Lower lobe of right lung (tissue), 2 donors: ENCODE measurements around the gene KRT26. TPM values are rescaled to one million over a fixed set of nuclear protein-coding genes. Genes with fewer than 3 reads are reported as not detected.
"Not testable (repeated sequence)": the region's sequence is repeated elsewhere in the genome, so short reads cannot be mapped to it uniquely, and the experiment has no call there.

Experiments
- ATAC-seq, 2 donors: fragments of 200-7000 bp; cut with Tn5 transposase; one replicate each; pipeline ENCODE4 v1.9.1; 2020 to 2022; ENCODE audit warnings: mild to moderate bottlenecking in 2 of 2, moderate library complexity in 2 of 2
- DNase-seq: peaks from one replicate; pipeline ENCODE4 v3.0.0-alpha.2; 2020
- H3K27ac ChIP-seq: fragments of 200-600 bp; one replicate; pipeline ENCODE4 v1.8.0; 2022
- H3K27me3 ChIP-seq: fragments of 200-600 bp; one replicate; pipeline ENCODE4 v1.8.0; 2022; ENCODE audit warnings: low read depth
- H3K36me3 ChIP-seq: fragments of 200-600 bp; one replicate; pipeline ENCODE4 v1.8.0; 2022; ENCODE audit warnings: mild to moderate bottlenecking
- H3K4me1 ChIP-seq: fragments of 200-600 bp; one replicate; pipeline ENCODE4 v1.8.0; 2022
- H3K4me3 ChIP-seq: fragments of 200-600 bp; one replicate; pipeline ENCODE4 v1.8.0; 2022; ENCODE audit warnings: mild to moderate bottlenecking
- H3K9me3 ChIP-seq: fragments of 200-600 bp; one replicate; pipeline ENCODE4 v1.8.0; 2022
- CTCF ChIP-seq: fragments of 200-600 bp; IDR thresholded peaks from one replicate; pipeline ENCODE4 v1.8.0; 2022; ENCODE audit warnings: antibody characterized with exemption, mild to moderate bottlenecking
- intact Hi-C: fragments of 100-400 bp; cut with DNase I; formaldehyde crosslinking; loops from one replicate; pipeline ENCODE4 v1.11.0; 2022
- total RNA-seq: library from RNA; stranded (reverse); fragmentation: NEBNext Ultra II Directional; extraction: Animal tissue kit (Norgen Biotek cat#: 25700); gene quantifications from one replicate; pipeline ENCODE4 v1.2.1, GENCODE V29; 2021
- donor health status: DM: no; HTN: yes; CAD: no; lungs with severe emphysema.

Gene KRT26
- total RNA-seq, 1 donor from 2014 or later = not detected

- DNase-seq (no peak), ATAC-seq (no peak)
- intact Hi-C loops = no loop called here
- no peaks in the 10 kb centered on the region for H3K9me3 ChIP-seq
- H3K4me1 ChIP-seq = no peaks in the 10 kb centered on the region
- H3K36me3 ChIP-seq = no peaks in the 10 kb centered on the region
- H3K27ac ChIP-seq = no peak overlapping the region
- peaks cover 9% of the 10 kb centered on the region for H3K27me3 ChIP-seq
- no peak overlapping the region for H3K4me3 ChIP-seq
- no peak for TF ChIP-seq CTCF
Observed at GRCh38 chr17:40751065-40751464, 20.9 kb downstream of the KRT26 start.

- no peaks in the 10 kb centered on the region for H3K4me1 ChIP-seq
- no peak overlapping the region for H3K27ac ChIP-seq
- H3K27me3 ChIP-seq = peaks cover 9% of the 10 kb centered on the region
- H3K36me3 ChIP-seq = no peaks in the 10 kb centered on the region
- H3K4me3 ChIP-seq = no peak overlapping the region
- DNase-seq = no peak
- intact Hi-C loops = no loop called here
- ATAC-seq = no peak
- no peaks in the 10 kb centered on the region for H3K9me3 ChIP-seq
- TF ChIP-seq CTCF = no peak
Observed at GRCh38 chr17:40750391-40750790, 21.6 kb downstream of the KRT26 start.

- H3K9me3 ChIP-seq, intact Hi-C loops, H3K27ac ChIP-seq, H3K4me1 ChIP-seq, H3K36me3 ChIP-seq, H3K4me3 ChIP-seq, H3K27me3 ChIP-seq, DNase-seq, ATAC-seq: not testable (repeated sequence)
Observed at GRCh38 chr17:40748666-40749065, 23.3 kb downstream of the KRT26 start.

GRCh38 chr17:40738553-40738952 is 33.4 kb downstream of the KRT26 start:
- Histone ChIP-seq H3K9me3 (no peaks in the 10 kb centered on the region), H3K27me3 (no peaks in the 10 kb centered on the region), H3K36me3 (no peaks in the 10 kb centered on the region), H3K4me3 (no peak overlapping the region), H3K4me1 (no peaks in the 10 kb centered on the region), H3K27ac (no peak overlapping the region)
- intact Hi-C loops = no loop called here
- no peak for TF ChIP-seq CTCF
- DNase-seq (no peak), ATAC-seq (no peak)

GRCh38 chr17:40735016-40735415 is 37.0 kb downstream of the KRT26 start:
- Histone ChIP-seq H3K9me3 (no peaks in the 10 kb centered on the region), H3K4me1 (no peaks in the 10 kb centered on the region), H3K27me3 (no peaks in the 10 kb centered on the region), H3K27ac (no peak overlapping the region), H3K36me3 (no peaks in the 10 kb centered on the region), H3K4me3 (no peak overlapping the region)
- intact Hi-C loops = no loop called here
- no peak for TF ChIP-seq CTCF
- DNase-seq = no peak
- ATAC-seq = no peak

GRCh38 chr17:40734018-40734417 is 38.0 kb downstream of the KRT26 start:
- intact Hi-C loops = no loop called here
- H3K36me3 ChIP-seq = no peaks in the 10 kb centered on the region
- no peak for DNase-seq
- no peaks in the 10 kb centered on the region for H3K9me3 ChIP-seq
- H3K4me1 ChIP-seq = no peaks in the 10 kb centered on the region
- H3K27me3 ChIP-seq = no peaks in the 10 kb centered on the region
- no peak overlapping the region for H3K27ac ChIP-seq
- H3K4me3 ChIP-seq = no peak overlapping the region
- TF ChIP-seq CTCF = no peak
- no peak for ATAC-seq
